Measurements from ENCODE around the gene RPL31. TPM values are rescaled to one million over a fixed set of nuclear protein-coding genes. Genes with fewer than 3 reads are reported as not detected.
"Not testable (repeated sequence)": the region's sequence is repeated elsewhere in the genome, so short reads cannot be mapped to it uniquely, and the experiment has no call there.

Gene RPL31
- total and polyA plus RNA-seq, 2 donors (not counting 1 experiment from before 2014, with no cell fraction given): 1,159 to 2,636 TPM

- Histone ChIP-seq H3K4me1 (ENCODE audit: control insufficient read depth, extremely low read depth, insufficient read depth, low read length) (no peaks in the 10 kb centered on the region), H3K4me2 (ENCODE audit: extremely low read depth, insufficient read depth, low read length) (peak overlapping the region; percentile 5), H2AFZ (ENCODE audit: low read length) (no peak overlapping the region), H3K27me3 (ENCODE audit: control insufficient read depth, insufficient read depth, low read length) (no peaks in the 10 kb centered on the region), H3K27ac (ENCODE audit: insufficient read depth, low read length) (no peak overlapping the region), H3K9ac (ENCODE audit: insufficient read depth, low read length) (no peak overlapping the region), H3K4me3 (replicated peaks in 1 of 4; ENCODE audit: control extremely low read depth in 1 of 4, insufficient read depth in 1 of 4, low read depth in 3 of 4, low read length in 4 of 4) (no peak overlapping the region), H4K20me1 (ENCODE audit: control insufficient read depth, extremely low read depth, insufficient read depth, low read length) (no peaks in the 10 kb centered on the region), H3K79me2 (ENCODE audit: control insufficient read depth, insufficient read depth, low read length) (no peaks in the 10 kb centered on the region), H3K9me3 (ENCODE audit: control insufficient read depth, insufficient read depth, low read depth, low read length) (no peaks in the 10 kb centered on the region), H3K36me3 (ENCODE audit: control insufficient read depth, insufficient read depth, low read length) (no peaks in the 10 kb centered on the region)
- peak in 1 of 2 donors; percentile 48 for DNase-seq (ENCODE audit: low read depth in 2 of 2)
- TF ChIP-seq EZH2 (IDR thresholded peaks at IDR 0.05; ENCODE audit: low read length, missing control alignments): no peak
- TF ChIP-seq CTCF (conservative IDR thresholded peaks at IDR 0.05 in 1 of 2, IDR thresholded peaks at IDR 0.05 in 1 of 2; ENCODE audit: low read depth in 1 of 2, low read length in 2 of 2): no peak
These were observed 45.1 kb downstream of the RPL31 start for GRCh38 chr2:101047075-101047766.

GRCh38 chr2:101047774-101048173, 45.7 kb downstream of the RPL31 start:
- DNase-seq (ENCODE audit: low read depth in 2 of 2): peak in 1 of 2 donors; percentile 6
- no peaks in the 10 kb centered on the region for H4K20me1 ChIP-seq (ENCODE audit: control insufficient read depth, extremely low read depth, insufficient read depth, low read length)
- no peaks in the 10 kb centered on the region for H3K27me3 ChIP-seq (ENCODE audit: control insufficient read depth, insufficient read depth, low read length)
- H3K4me1 ChIP-seq (ENCODE audit: control insufficient read depth, extremely low read depth, insufficient read depth, low read length): no peaks in the 10 kb centered on the region
- no peaks in the 10 kb centered on the region for H3K9me3 ChIP-seq (ENCODE audit: control insufficient read depth, insufficient read depth, low read depth, low read length)
- no peak overlapping the region for H3K27ac ChIP-seq (ENCODE audit: insufficient read depth, low read length)
- no peak overlapping the region for H3K9ac ChIP-seq (ENCODE audit: insufficient read depth, low read length)
- H3K36me3 ChIP-seq (ENCODE audit: control insufficient read depth, insufficient read depth, low read length): no peaks in the 10 kb centered on the region
- no peaks in the 10 kb centered on the region for H3K79me2 ChIP-seq (ENCODE audit: control insufficient read depth, insufficient read depth, low read length)
- H3K4me3 ChIP-seq (replicated peaks in 1 of 4; ENCODE audit: control extremely low read depth in 1 of 4, insufficient read depth in 1 of 4, low read depth in 3 of 4, low read length in 4 of 4): no peak overlapping the region
- no peak overlapping the region for H2AFZ ChIP-seq (ENCODE audit: low read length)
- TF ChIP-seq CTCF (conservative IDR thresholded peaks at IDR 0.05 in 1 of 2, IDR thresholded peaks at IDR 0.05 in 1 of 2; ENCODE audit: low read depth in 1 of 2, low read length in 2 of 2) (no peak), EZH2 (IDR thresholded peaks at IDR 0.05; ENCODE audit: low read length, missing control alignments) (no peak)
- H3K4me2 ChIP-seq (ENCODE audit: extremely low read depth, insufficient read depth, low read length): peak overlapping the region; percentile 5

DNA sequence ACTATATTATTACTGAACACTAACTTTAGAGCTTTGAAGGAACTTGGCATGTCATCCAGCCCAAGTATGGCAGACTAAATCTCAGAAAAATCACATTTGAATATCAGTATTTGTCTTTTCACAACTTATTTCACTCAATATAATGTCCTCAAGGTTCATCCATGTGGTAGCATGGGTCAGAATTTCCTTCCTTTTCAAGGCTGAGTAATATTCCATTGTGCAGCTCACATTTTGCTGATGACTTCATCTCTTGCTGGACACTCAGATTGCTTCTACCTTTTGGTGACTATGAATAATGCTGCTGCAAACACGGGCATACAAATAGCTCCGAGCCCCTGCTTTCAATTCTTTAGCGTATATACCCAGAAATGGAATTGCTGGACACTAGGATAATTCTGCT, 46.7 kb downstream of the RPL31 start:
- H3K9ac ChIP-seq (ENCODE audit: insufficient read depth, low read length): no peak overlapping the region
- no peak overlapping the region for H3K4me3 ChIP-seq (replicated peaks in 1 of 4; ENCODE audit: control extremely low read depth in 1 of 4, insufficient read depth in 1 of 4, low read depth in 3 of 4, low read length in 4 of 4)
- no peaks in the 10 kb centered on the region for H3K4me1 ChIP-seq (ENCODE audit: control insufficient read depth, extremely low read depth, insufficient read depth, low read length)
- no peaks in the 10 kb centered on the region for H3K36me3 ChIP-seq (ENCODE audit: control insufficient read depth, insufficient read depth, low read length)
- no peak overlapping the region for H2AFZ ChIP-seq (ENCODE audit: low read length)
- no peak overlapping the region for H3K4me2 ChIP-seq (ENCODE audit: extremely low read depth, insufficient read depth, low read length)
- DNase-seq (ENCODE audit: low read depth in 2 of 2): no peak
- no peak for TF ChIP-seq CTCF (conservative IDR thresholded peaks at IDR 0.05 in 1 of 2, IDR thresholded peaks at IDR 0.05 in 1 of 2; ENCODE audit: low read depth in 1 of 2, low read length in 2 of 2)
- no peak for TF ChIP-seq EZH2 (IDR thresholded peaks at IDR 0.05; ENCODE audit: low read length, missing control alignments)
- no peaks in the 10 kb centered on the region for H4K20me1 ChIP-seq (ENCODE audit: control insufficient read depth, extremely low read depth, insufficient read depth, low read length)
- H3K79me2 ChIP-seq (ENCODE audit: control insufficient read depth, insufficient read depth, low read length): no peaks in the 10 kb centered on the region
- H3K9me3 ChIP-seq (ENCODE audit: control insufficient read depth, insufficient read depth, low read depth, low read length): no peaks in the 10 kb centered on the region
- no peak overlapping the region for H3K27ac ChIP-seq (ENCODE audit: insufficient read depth, low read length)
- H3K27me3 ChIP-seq (ENCODE audit: control insufficient read depth, insufficient read depth, low read length): no peaks in the 10 kb centered on the region

DNA sequence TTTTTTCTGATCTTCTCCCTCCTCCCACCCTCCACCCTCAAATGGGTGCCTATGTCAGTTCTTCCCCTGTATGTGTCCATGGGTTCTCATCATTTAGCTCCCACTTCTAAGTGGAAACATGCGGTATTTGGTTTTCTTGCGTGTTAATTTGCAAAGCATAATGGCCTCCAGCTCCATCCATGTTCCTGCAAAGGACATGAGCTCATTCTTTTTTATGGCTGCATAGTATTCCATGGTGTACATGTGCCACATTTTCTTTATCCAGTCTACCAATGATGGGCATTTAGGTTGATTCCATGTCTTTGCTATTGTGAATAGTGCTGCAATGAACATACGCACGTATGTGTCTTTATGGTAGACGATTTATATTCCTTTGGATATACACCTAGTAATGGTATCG, 48.8 kb downstream of the RPL31 start:
- H3K4me2 ChIP-seq (ENCODE audit: extremely low read depth, insufficient read depth, low read length); H3K9me3 ChIP-seq (ENCODE audit: control insufficient read depth, insufficient read depth, low read depth, low read length); H3K27me3 ChIP-seq (ENCODE audit: control insufficient read depth, insufficient read depth, low read length): not testable (repeated sequence)

More for the DNA sequence above, 48.8 kb downstream of the RPL31 start:
- H3K4me1 ChIP-seq (ENCODE audit: control insufficient read depth, extremely low read depth, insufficient read depth, low read length); H2AFZ ChIP-seq (ENCODE audit: low read length); H3K27ac ChIP-seq (ENCODE audit: insufficient read depth, low read length); H3K36me3 ChIP-seq (ENCODE audit: control insufficient read depth, insufficient read depth, low read length); DNase-seq (ENCODE audit: low read depth in 2 of 2); H3K4me3 ChIP-seq (replicated peaks in 1 of 4; ENCODE audit: control extremely low read depth in 1 of 4, insufficient read depth in 1 of 4, low read depth in 3 of 4, low read length in 4 of 4); H4K20me1 ChIP-seq (ENCODE audit: control insufficient read depth, extremely low read depth, insufficient read depth, low read length); H3K9ac ChIP-seq (ENCODE audit: insufficient read depth, low read length); H3K79me2 ChIP-seq (ENCODE audit: control insufficient read depth, insufficient read depth, low read length): not testable (repeated sequence)

Data from fibroblast of lung (primary cell).